DMS153 treated with DMSO at 0.1 percent for 48 hours (cell line): Measurements from ENCODE around the gene C1QTNF4.

Source experiments
- DNase-seq: peaks from one replicate; lab custom pipeline; 2025; ENCODE audit not compliant: unreplicated experiment; lab: John Stamatoyannopoulos, UW

C1QTNF4 gene

GRCh38 chr11:47593492-47593933 is 698 bp downstream of the C1QTNF4 start:
- DNase-seq = no peak

- DNase-seq = no peak
Observed at GRCh38 chr11:47592970-47593369, 1.2 kb downstream of the C1QTNF4 start.

DNA sequence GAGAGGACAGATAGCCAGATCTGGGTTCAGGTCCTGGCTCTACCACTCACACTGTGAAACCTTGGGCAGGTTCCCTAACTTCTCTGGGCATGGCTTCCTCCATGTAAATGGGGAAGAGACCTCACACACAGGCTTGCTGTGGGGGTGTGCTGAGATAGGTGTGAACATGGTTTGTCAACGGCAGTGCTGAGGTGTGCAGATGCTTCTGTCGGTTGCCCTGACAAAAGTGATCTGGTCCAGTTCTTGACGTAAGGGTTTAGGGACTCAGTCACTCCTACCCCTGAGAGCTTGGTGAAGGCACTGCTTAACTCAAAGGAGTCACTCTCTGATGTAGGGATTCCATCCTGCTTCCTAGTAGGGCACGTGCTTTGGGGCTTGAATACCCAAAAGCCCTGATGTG is 2.0 kb downstream of the C1QTNF4 start:
- DNase-seq = no peak

- DNase-seq = no peak
Observed at GRCh38 chr11:47591764-47592163, 2.4 kb downstream of the C1QTNF4 start.

GRCh38 chr11:47589977-47590861 is 4.0 kb downstream of the C1QTNF4 start:
- DNase-seq = no peak

DNA sequence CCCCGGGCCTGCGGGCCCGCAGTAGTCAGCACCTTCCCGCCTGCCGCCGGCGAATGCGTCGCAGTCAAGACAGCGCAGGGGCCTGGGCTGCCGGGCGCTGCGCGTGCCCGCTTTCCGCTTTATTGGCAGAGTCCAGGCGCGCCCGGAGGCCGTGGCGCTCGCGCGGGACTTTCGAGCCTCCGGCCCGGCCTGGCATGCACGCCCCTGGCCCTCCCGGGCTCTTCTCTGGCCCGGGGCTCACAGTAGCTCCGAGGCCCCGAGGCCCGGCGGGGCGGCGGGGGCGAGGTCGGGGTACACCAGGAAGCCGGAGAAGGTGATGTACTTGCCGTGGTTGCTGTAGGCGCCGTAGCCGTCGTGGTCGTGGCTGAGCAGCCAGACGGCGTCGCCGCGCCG is 4.6 kb downstream of the C1QTNF4 start:
- no peak for DNase-seq

DNA sequence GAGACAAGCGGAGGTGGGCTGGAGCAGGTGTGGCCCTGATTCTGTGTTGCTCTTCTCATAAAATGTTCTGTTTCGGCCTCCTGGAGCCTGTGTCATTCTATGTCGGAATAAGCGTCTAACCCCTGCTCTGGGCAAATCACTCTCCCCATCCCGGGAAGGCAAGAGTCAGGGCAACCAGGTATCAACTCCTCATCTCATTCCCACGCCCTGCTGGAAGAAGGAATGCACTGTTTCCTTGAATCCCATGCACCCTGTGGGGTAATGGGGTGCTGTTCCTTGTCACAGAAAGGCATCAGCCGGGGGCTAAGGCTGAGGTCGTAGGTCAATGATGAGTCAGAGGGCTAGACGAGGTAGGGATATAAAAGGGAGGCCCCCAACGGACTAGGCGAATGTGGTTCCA is 5.1 kb downstream of the C1QTNF4 start:
- no peak for DNase-seq

GRCh38 chr11:47587723-47588326 is 6.4 kb downstream of the C1QTNF4 start:
- no peak for DNase-seq

GRCh38 chr11:47587039-47587716 is 7.0 kb downstream of the C1QTNF4 start:
- no peak for DNase-seq

DNA sequence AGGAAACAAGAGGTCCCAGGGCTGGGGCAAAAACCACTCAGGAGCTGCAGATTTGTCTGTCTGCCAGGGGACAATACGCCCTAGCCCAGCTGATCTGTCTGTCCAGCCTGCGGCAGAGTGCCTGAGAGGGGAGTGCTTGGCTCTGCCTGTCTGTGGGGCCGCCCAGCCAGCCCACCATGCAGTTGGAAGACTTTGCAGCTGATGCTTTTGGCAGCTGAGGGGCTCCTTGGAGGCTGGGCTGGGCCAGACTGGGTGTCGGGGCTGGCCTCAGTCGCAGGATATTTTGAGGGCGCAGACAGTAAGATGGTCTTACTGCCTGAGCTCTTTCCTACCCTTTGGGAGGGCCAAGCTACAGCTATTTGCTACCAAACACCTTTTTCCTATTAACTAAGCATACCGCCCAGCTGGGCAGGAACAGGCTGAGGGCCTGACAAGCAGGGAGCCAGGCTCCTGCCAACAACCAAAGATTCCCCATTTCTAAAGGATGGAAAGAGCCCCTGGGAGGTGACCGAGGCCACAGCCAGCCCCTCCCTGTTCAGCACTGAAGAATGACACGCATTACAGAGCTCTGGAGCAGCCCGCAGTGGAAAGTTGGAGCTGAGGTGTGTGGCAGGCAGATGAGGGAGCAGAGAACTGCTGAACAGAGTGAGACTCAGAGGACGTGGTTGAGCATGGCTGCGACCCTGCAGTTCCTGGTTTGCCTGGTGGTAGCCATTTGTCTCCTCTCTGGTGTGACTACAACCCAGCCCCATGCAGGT is 7.9 kb downstream of the C1QTNF4 start, which contains the start of gene FAM180B:
Gene FAM180B (plus strand): TSS at position 581 of the 758 bp plus-strand sequence. CDS start 91 bp downstream, at position 672.
- DNase-seq = no peak

DNA sequence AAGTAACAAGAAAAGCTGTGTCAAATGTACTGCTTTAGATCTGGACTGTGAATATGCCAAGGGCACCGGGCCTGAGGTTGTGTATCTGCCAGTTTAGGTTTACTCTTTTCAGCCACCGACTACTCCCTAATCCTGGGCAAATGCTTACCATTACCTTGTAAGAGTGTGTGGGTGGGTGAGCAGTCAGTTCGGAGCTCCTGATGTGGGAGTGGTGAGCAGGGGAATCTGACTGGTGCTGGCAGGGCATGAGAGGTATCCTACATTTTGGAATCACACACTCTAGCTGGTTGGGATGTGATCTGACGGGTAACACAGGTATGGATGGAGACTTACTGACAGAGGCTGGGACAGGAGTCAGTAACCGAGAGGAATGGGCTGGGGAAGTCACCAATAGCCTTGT is 10.4 kb downstream of the C1QTNF4 start:
- no peak for DNase-seq

DNA sequence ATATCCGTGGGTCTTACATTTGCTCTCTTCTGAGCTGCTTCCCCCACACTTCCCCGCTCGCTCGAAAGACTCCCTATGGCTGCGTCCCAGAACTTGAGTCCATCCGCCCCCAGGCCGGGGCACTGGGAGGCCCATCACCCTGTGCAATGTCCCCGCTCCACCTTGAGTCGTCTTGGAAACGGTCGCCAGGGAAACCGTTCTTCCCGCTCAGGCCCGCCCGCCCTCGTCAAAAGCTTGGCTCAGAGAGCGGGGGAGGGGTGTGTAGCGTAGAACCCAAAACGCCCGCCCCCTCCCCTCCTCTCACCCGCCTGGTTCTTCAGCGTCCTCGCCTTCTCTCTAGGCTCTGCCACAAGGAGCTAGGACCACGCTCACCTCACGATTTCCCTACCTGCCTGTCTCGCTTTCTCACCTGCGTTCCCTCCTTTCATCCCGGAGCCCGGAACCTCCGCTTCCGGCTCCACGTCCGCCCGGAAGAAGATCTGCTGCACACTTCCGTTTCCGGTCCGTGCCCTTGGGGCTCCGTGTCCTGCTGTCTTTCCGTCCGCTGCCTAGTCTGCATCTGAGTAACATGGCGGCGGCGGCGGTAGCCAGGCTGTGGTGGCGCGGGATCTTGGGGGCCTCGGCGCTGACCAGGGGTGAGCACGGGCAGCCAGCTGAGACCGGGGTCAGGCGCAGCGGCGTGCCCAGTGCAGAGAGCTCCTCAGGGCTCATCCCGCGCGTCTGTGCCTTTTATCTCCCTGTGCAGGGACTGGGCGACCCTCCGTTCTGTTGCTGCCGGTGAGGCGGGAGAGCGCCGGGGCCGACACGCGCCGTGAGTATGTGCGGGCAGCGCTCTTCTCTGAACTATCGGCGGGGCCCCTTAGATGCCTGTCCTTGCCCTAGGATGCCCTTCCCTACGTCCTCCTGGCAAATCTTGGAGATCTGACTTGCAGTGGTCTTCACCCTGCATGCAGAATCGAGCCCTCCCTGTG is 15.4 kb downstream of the C1QTNF4 start, which contains the start of the genes KBTBD4 and NDUFS3:
Gene KBTBD4 (minus strand): TSS at position 447 of the 971 bp plus-strand sequence. CDS start 19 bp downstream, at position 428.
Gene NDUFS3 (plus strand): TSS at position 551 of the 971 bp plus-strand sequence. CDS start 18 bp downstream, at position 569.
- peak; percentile 83 for DNase-seq

DNA sequence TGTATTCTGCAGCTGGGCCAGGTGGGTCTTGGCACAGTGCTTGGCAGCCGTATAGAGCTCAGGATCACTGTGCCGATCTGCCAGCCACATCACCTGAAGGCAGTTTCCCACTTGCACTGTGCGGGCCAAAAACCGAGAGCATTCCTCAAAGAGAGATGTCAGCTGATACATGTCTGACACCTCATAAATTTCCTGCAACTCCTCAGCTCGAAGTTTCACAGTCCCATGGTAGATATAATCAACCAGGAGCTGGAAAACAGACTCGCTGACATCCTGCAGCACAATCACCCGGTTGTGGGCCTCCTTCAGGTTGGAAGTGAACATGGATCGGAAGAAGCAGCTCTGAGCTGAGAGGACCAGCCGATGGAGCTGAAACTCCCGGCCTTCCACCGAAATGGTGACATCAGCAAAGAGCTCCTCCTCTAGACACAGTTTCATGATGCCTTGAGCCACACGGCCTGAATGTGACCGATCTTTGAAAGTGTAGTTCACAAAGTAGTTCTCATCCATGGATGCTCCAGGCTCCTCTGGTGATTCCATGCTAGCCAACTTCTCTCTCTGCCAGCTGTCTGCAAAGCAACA is 16.7 kb downstream of the C1QTNF4 start:
- DNase-seq = no peak

DNA sequence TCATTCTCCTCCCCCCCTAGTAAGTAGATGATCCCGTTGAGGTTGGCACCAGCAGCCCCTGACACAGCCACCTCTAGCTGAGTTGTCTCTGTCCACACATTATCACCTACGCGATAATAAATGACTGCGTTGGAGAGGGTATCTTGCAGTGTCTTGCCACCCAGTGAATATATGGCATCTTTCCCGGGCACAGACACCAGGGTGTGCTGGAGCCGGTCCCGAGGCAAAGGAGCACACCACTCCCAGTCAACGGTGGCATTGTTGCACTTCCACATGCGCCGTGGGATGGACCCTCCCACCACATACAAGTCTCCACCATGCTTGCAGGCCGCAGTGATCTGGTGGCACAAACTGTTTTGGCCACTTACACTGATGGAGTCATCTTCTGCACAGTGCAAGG is 20.9 kb downstream of the C1QTNF4 start:
- no peak for DNase-seq

- DNase-seq = no peak
Observed at GRCh38 chr11:47572715-47573255, 21.4 kb downstream of the C1QTNF4 start.

DNA sequence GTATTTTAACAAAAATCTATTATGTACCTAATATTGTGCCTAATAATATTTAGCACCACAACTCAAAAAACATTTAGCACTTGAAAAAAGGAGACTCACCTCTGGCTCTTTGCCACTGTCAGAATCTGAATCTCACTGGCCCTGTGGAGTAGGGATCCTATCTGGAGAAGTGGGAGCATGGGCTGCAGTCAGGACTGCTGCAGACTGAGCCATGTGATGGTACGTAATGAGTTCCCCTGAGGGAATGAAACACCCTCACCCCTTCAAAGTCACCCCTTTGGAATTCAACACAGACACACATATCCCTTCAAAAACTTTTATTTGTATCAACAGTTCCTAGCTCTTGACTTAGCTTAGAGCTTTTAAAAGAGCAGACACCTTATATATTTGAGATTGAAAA is 22.3 kb downstream of the C1QTNF4 start:
- no peak for DNase-seq

GRCh38 chr11:47571357-47571729 is 22.9 kb downstream of the C1QTNF4 start:
- DNase-seq = no peak

GRCh38 chr11:47570651-47571356 is 23.4 kb downstream of the C1QTNF4 start:
- DNase-seq = no peak
